ENCODE data around the gene TMEM131L.

- TF ChIP-seq CTCF (IDR thresholded peaks at IDR 0.05) (no peak), POLR2A (IDR thresholded peaks at IDR 0.05) (no peak)
Observed at GRCh38 chr4:153538487-153539357, 72.6 kb downstream of the TMEM131L start.

Measured in testis (tissue), 2 donors.